ENCODE measurements around the gene KLK11.

Gene KLK11, protein sequence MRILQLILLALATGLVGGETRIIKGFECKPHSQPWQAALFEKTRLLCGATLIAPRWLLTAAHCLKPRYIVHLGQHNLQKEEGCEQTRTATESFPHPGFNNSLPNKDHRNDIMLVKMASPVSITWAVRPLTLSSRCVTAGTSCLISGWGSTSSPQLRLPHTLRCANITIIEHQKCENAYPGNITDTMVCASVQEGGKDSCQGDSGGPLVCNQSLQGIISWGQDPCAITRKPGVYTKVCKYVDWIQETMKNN

DNA sequence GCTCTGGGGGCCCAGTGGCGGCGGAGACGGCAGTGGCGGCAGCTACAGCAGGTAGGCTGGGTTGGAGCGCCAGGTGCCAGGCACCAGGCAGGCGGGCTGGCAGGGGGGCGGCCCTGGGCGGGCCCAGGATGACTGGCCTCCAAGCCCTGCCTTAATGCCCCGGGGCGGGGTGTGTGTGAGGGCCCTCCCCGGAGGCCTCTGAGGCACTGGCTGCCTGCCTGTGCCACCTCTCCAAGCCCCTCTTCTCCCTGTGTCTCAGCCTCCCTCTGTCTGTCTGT, at the start of gene KLK11:
KLK11 (minus strand) TSS at position 63 of the 278 bp plus-strand sequence. CDS start 985 bp downstream, outside the sequence.
- no peak for DNase-seq

GRCh38 chr19:51075998-51076397, 49.6 kb upstream of the KLK11 start:
- no peak for DNase-seq

- no peak for DNase-seq
Observed at GRCh38 chr19:51071095-51071405, 44.6 kb upstream of the KLK11 start.

- DNase-seq = no peak
Observed at GRCh38 chr19:51070334-51071094, 44.1 kb upstream of the KLK11 start.

GRCh38 chr19:51066393-51067186, 40.2 kb upstream of the KLK11 start:
- no peak for DNase-seq

- DNase-seq = no peak
Observed at GRCh38 chr19:51065221-51065960, 39.0 kb upstream of the KLK11 start.

- DNase-seq = no peak
Observed at GRCh38 chr19:51064534-51065220, 38.3 kb upstream of the KLK11 start, which contains the start of gene KLK13. Gene KLK13 (minus strand): TSS chr19:51065092. CDS start chr19:51065067, 25 bp downstream.

- no peak for DNase-seq
Observed at GRCh38 chr19:51063664-51064063, 37.2 kb upstream of the KLK11 start.

- no peak for DNase-seq
Observed at GRCh38 chr19:51060973-51061372, 34.6 kb upstream of the KLK11 start.

GRCh38 chr19:51060336-51060735, 33.9 kb upstream of the KLK11 start:
- DNase-seq = no peak

GRCh38 chr19:51059715-51060114, 33.3 kb upstream of the KLK11 start:
- no peak for DNase-seq

DNA sequence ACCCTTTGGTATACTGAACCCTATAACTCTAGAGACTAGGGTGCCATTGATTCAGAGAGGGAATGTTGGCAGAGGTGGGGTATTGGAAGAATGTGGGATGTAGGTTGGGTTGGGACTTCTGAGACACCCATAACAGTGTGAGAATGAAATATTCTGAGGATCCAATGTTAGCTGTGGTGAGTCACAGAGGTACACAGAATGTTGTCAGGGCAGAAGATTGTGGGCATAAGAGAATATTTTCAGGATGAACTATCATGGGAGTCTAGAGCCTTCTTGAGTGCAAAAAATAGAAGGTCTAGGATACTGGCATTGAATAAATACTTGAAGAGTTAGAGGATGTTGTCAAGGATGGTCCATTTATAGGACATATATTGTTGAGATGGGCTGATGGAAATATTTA, 29.4 kb upstream of the KLK11 start:
- no peak for DNase-seq

- DNase-seq = no peak
Observed at GRCh38 chr19:51047031-51047335, 20.6 kb upstream of the KLK11 start.

DNA sequence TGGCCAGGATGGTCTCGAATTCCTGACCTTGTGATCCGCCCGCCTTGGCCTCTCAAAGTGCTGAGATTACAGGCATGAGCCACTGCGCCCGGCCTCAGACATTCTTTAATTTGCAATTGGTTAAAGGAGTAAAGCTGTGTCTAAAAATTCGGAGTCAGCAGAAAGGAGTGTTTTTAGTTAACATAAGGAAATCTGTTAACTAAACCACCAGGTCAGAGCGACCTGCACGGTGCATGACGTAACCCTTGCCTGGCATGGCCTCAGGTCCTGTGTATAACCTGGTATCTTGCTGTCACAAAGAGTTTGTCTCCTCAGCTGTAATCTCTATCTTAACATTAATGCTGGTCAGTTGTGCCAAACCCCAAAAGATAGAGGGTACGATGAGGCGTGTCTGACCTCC, 17.9 kb upstream of the KLK11 start:
- no peak for DNase-seq

- no peak for DNase-seq
Observed at GRCh38 chr19:51043497-51043896, 17.1 kb upstream of the KLK11 start.

DNA sequence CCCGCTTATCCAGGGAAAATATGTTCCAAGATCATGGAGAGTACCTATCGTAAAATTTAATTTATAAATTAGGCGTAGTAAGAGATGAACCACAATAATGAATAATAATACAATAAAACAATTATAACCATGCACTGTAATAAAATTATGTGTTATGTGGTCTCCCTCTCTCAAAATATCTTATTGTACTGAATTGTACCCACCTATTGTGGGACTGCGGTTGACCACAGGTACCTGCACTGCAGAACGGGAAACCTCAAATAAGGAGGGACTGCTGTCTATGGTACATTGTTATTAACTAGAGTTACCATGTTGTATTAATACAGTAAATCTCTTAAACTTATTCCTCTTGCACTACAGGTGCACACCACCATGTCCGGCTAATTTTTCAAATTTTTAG, 13.7 kb upstream of the KLK11 start:
- DNase-seq = no peak

DNA sequence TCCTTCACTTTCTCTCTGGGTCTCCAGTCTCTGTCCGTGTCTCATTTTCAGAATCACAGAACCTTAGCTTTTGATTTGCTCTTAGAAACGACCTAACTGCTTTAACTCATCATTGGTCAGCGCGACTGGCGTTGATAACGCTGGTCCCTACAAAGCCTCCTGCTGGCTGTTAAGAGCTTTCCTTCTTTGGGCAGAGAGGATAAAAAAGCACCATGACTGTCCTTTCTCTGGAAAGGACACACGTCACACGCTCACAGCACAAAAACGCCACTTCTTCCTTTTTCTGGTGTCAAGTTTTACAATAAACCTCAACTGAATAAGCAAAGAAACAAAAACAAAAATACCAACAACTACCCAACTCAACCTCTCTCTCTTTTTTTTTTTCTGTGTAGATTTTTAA, 10.1 kb upstream of the KLK11 start:
- no peak for DNase-seq

- DNase-seq = no peak
Observed at GRCh38 chr19:51034704-51035103, 8.3 kb upstream of the KLK11 start, which contains the start of gene KLK12. Gene KLK12 (minus strand): TSS chr19:51035002. CDS start chr19:51034621, 381 bp downstream.

GRCh38 chr19:51031880-51032225, 5.4 kb upstream of the KLK11 start:
- DNase-seq = no peak

- no peak for DNase-seq
Observed at GRCh38 chr19:51031220-51031879, 4.9 kb upstream of the KLK11 start.

- DNase-seq = no peak
Observed at GRCh38 chr19:51030631-51031030, 4.2 kb upstream of the KLK11 start.

DNA sequence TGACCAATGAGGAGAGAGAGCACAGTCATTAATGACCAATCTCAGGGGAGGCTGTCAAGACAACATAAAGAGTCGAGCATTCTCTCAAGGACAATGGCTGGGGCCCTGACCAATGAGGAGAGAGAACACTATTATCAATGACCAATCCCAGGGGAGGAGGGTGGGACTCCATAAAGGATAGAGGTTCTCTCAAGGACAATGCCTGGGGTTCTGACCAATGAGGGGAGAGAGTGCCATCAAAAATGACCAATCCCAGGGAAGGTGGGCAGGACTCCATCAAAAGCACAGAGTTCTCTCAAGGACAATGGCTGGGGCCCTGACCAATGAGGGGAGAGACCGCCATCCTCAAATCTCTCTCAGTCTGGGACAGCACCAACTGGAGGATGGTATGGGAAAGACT, 3.3 kb upstream of the KLK11 start:
- no peak for DNase-seq
